ENCODE data around the gene LIPT2. TPM values are rescaled to one million over a fixed set of nuclear protein-coding genes. Genes with fewer than 3 reads are reported as not detected.

Gene LIPT2
- total RNA-seq (1 to 10 TPM; 3.2 to 3.9 (median 3.8) TPM), polyA plus RNA-seq (1 to 10 TPM; 1.2 to 2.5 (median 2.1) TPM)

DNA sequence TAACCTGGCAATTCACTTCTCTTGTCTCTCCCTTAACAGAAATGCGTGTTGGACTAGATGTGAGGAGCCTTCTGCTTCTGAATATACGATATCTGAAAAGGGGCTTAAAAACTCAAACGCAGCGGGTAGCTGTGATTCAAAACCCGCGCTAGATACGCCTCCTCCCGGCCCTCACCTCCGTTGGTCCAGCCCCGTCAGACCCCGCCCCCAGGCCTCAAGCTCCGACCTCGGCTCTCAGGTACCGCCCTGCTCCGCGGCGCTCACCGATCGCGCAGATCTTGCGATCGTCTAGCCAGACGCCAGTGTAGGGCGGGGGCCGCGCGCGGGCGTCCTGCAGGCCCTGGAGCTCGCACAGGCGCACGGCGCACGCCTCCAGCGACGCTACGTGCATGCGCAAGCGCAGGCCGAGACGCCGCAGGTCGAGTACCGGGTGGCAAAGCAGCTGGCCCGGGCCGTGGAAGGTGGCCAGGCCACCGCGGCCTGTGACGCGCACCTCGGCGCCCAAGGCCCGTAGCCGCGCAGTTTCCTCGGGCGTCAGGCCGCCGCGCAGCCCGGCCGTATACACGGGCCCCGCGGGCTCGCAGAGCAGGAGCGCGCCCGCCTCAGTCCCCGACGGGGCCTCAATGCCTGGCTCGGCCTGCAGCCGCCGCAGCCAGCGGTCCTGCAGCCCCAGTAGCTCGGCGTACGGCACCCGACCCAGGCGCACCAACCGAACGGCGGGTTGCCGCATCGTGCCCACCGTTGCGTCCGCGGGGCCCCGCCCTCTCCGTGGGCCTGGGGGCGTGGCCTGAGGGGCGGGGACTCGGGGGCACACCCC is at the start of gene LIPT2:
Gene LIPT2, minus strand, starts transcription at position 751 of the 817 bp plus-strand sequence. Its CDS starts 21 bp downstream, at position 730.
- peak within 1 kb of the TSS; percentile 97 to 99 (median 98) for H3K27ac ChIP-seq
- H3K27me3 ChIP-seq: no peaks in the 10 kb centered on the region
- TF ChIP-seq POLR2AphosphoS5 (IDR thresholded peaks at IDR 0.05) (peak; percentile 55 to 89 (median 76)), POLR2A (IDR thresholded peaks at IDR 0.05) (peak; percentile 35 to 50), EP300 (IDR thresholded peaks at IDR 0.05) (no peak)
- TF ChIP-seq, protein P1, sequence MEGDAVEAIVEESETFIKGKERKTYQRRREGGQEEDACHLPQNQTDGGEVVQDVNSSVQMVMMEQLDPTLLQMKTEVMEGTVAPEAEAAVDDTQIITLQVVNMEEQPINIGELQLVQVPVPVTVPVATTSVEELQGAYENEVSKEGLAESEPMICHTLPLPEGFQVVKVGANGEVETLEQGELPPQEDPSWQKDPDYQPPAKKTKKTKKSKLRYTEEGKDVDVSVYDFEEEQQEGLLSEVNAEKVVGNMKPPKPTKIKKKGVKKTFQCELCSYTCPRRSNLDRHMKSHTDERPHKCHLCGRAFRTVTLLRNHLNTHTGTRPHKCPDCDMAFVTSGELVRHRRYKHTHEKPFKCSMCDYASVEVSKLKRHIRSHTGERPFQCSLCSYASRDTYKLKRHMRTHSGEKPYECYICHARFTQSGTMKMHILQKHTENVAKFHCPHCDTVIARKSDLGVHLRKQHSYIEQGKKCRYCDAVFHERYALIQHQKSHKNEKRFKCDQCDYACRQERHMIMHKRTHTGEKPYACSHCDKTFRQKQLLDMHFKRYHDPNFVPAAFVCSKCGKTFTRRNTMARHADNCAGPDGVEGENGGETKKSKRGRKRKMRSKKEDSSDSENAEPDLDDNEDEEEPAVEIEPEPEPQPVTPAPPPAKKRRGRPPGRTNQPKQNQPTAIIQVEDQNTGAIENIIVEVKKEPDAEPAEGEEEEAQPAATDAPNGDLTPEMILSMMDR (IDR thresholded peaks at IDR 0.05): no peak
- WGBS, 2 donors: 0% methylated on average over 94 of the region's 94 CpGs
- intact Hi-C loops (cut with DNase I): loop anchor here (5.0 kb wide), 2 partner anchors 99 to 249 kb away; partner anchors contain the start of gene POLD3
- no peaks in the 10 kb centered on the region for H3K9me3 ChIP-seq
- H3K4me3 ChIP-seq: peak within 1 kb of the TSS; percentile 77 to 90 (median 80)
- peak; percentile 98 for DNase-seq
- no peaks in the 10 kb centered on the region for H3K36me3 ChIP-seq
- H3K4me1 ChIP-seq: peaks cover 0 to 13% (median 11%) of the 10 kb centered on the region in 4 donors

DNA sequence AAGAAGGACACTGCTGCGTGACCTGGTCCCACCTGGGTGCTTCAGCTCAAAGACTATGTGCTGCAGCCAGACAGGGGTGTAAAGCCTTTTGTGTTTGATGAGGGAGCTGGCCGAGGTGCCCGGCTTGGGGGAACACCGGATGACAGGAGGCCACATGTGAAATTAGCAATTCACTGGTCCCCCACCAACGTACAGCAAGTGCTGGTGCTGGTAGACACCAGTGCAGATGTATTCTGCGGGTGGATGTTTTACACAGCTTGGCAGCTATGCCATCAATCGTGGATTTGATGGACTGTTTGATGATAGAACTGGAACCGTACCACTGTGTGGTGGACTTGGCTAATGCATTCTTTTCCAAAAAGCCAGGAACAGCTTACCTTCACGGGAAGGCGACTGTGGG is 47.9 kb upstream of the LIPT2 start:
- H3K4me3 ChIP-seq: no peak overlapping the region
- peaks cover 0 to 6% (median under 1%) of the 10 kb centered on the region in 4 donors for H3K9me3 ChIP-seq
- H3K4me1 ChIP-seq: no peaks in the 10 kb centered on the region
- H3K36me3 ChIP-seq: no peaks in the 10 kb centered on the region
- H3K27ac ChIP-seq: no peak overlapping the region
- TF ChIP-seq POLR2A (IDR thresholded peaks at IDR 0.05) (no peak), POLR2AphosphoS5 (IDR thresholded peaks at IDR 0.05) (no peak), EP300 (IDR thresholded peaks at IDR 0.05) (no peak)
- TF ChIP-seq, protein P1 (IDR thresholded peaks at IDR 0.05): no peak
- no peak for DNase-seq
- 94 to 95% methylated on average over 10 of the region's 10 CpGs for WGBS, 2 donors
- no peaks in the 10 kb centered on the region for H3K27me3 ChIP-seq
- intact Hi-C loops (cut with DNase I): no loop called here

DNA sequence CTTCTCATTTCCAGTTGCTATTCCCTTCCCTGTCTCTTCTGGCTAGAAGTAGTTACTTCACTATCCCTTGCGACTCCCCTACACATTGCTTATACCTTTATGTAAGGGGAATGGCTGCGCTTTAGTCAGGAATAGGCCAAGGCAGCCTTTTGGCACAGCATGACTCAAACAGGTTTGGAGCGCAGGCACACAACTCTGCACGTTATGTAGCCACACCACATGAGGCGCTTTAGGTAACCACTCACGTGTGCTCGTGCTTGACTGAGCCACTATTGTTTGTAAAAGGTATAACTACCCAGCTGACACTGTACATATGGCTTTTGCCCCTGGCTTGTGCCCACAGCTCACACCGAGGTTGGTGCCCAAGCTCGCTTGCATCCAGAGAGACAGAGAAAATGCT is 46.7 kb upstream of the LIPT2 start:
- H3K27ac ChIP-seq: no peak overlapping the region
- H3K36me3 ChIP-seq: no peaks in the 10 kb centered on the region
- TF ChIP-seq, protein P1 (IDR thresholded peaks at IDR 0.05): no peak
- TF ChIP-seq EP300 (IDR thresholded peaks at IDR 0.05): no peak
- H3K4me3 ChIP-seq: no peak overlapping the region
- intact Hi-C loops (cut with DNase I): no loop called here
- H3K9me3 ChIP-seq: peaks cover 0 to 6% (median under 1%) of the 10 kb centered on the region in 4 donors
- no peak for DNase-seq
- WGBS, 2 donors: 95 to 97% methylated on average over 9 of the region's 9 CpGs
- H3K27me3 ChIP-seq: no peaks in the 10 kb centered on the region
- no peaks in the 10 kb centered on the region for H3K4me1 ChIP-seq

DNA sequence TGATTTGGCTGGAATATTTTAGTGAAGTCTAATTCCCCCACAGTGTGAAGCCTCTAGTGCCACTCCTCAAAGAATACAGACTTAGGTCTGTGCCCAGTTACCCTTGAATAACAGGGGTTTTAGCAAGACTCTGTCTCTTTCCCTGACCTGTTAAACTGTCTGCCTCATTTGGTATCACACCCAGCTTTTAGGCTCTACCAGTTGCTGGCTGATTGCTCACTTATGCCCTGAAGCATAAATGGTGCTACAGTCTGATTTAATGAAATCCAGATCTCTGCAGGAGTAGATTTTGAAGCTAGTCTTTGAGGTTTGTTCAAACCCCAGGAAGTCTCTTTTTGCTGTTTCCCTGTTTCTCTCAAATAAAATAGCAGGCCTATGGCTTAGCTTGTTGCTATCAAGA is 45.2 kb upstream of the LIPT2 start:
- no peak for DNase-seq
- H3K9me3 ChIP-seq: peaks cover 0 to 1% (median under 1%) of the 10 kb centered on the region in 4 donors
- intact Hi-C loops (cut with DNase I): no loop called here
- H3K27me3 ChIP-seq: no peaks in the 10 kb centered on the region
- no peaks in the 10 kb centered on the region for H3K4me1 ChIP-seq
- no peak overlapping the region for H3K4me3 ChIP-seq
- TF ChIP-seq, protein P1 (IDR thresholded peaks at IDR 0.05): no peak
- TF ChIP-seq EP300 (IDR thresholded peaks at IDR 0.05) (no peak), POLR2A (IDR thresholded peaks at IDR 0.05) (no peak)
- H3K27ac ChIP-seq: no peak overlapping the region
- no peaks in the 10 kb centered on the region for H3K36me3 ChIP-seq

Data from sigmoid colon (tissue), 7 donors.